ENCODE data around the gene ZNF483. TPM values are rescaled to one million over a fixed set of nuclear protein-coding genes. Genes with fewer than 3 reads are reported as not detected.
A peak's percentile ranks its signal among the peaks of the same experiment; 100 is the strongest.

The ZNF483 gene
- total RNA-seq, 1 donor from 2014 or later: 5.2 TPM

DNA sequence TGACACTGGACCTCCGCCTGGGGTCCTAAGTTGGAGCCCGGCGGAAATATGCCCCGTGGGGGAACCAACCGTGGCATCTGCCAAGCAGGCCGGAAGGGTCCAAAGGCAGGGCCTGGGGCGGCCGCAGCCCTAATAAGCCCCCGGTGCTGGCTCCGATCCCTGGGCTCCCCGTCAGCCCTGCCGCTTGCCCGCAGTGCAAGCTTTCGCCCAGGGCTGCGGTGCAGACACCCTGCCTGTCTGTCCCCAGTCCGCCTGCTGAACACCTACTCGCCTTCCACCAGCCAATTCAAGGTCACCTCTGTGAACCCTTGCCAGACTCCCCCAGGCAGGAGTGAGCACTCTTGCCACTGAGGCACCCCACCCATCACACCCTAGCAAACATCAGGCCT, 75.0 kb downstream of the ZNF483 start:
- TF ChIP-seq, protein P1, sequence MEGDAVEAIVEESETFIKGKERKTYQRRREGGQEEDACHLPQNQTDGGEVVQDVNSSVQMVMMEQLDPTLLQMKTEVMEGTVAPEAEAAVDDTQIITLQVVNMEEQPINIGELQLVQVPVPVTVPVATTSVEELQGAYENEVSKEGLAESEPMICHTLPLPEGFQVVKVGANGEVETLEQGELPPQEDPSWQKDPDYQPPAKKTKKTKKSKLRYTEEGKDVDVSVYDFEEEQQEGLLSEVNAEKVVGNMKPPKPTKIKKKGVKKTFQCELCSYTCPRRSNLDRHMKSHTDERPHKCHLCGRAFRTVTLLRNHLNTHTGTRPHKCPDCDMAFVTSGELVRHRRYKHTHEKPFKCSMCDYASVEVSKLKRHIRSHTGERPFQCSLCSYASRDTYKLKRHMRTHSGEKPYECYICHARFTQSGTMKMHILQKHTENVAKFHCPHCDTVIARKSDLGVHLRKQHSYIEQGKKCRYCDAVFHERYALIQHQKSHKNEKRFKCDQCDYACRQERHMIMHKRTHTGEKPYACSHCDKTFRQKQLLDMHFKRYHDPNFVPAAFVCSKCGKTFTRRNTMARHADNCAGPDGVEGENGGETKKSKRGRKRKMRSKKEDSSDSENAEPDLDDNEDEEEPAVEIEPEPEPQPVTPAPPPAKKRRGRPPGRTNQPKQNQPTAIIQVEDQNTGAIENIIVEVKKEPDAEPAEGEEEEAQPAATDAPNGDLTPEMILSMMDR (IDR thresholded peaks at IDR 0.05; ENCODE audit: insufficient read depth, low read length, poor library complexity, severe bottlenecking): no peak
- Histone ChIP-seq H3K4me3 (ENCODE audit: low read depth, low read length) (peak overlapping the region; percentile 54), H3K27me3 (ENCODE audit: control insufficient read depth, insufficient read depth, low read length) (no peaks in the 10 kb centered on the region), H3K36me3 (ENCODE audit: control insufficient read depth, insufficient read depth, low read length) (peaks cover 4% of the 10 kb centered on the region)
- DNase-seq (ENCODE audit: low read depth): no peak

DNA sequence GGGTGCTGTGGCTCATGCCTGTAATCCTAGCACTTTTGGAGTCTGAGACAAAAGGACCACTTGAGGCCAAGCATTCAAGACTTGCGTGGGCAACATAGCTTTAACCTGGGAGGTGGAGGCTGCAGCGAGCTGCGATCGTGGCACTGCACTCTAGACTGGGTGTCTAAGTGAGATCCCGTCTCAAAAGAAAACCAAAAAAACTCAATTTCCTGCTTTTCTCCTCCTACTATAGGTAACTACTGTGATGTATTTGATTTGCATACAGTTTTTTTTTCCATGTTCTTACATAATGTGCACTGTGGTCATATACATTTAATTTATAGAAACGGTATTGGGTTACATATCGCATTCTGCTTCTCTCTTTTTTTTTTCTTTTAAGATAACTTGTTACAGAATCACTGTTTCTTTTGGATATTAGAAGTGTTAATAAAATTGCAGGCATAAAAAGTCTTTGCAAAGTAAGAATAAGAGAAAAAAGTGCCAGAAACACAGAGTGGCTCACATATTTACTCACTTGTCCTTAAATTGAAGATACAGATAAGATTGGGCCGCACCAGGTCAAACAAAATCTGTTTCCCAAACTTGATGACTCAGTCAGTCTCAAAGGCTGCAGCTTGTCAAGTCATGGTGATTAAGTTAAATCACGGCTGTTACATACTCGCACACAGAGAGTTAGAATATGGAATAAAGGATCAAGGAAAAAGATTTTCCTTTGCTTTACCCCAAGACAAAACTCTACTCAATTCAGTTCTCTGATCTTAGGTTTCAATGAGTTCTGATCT, 76.4 kb downstream of the ZNF483 start:
- no peaks in the 10 kb centered on the region for H3K27me3 ChIP-seq (ENCODE audit: control insufficient read depth, insufficient read depth, low read length)
- H3K4me3 ChIP-seq (ENCODE audit: low read depth, low read length): no peak overlapping the region
- TF ChIP-seq, protein P1 (IDR thresholded peaks at IDR 0.05; ENCODE audit: insufficient read depth, low read length, poor library complexity, severe bottlenecking): no peak
- peaks cover 3% of the 10 kb centered on the region for H3K36me3 ChIP-seq (ENCODE audit: control insufficient read depth, insufficient read depth, low read length)
- DNase-seq (ENCODE audit: low read depth): no peak

DNA sequence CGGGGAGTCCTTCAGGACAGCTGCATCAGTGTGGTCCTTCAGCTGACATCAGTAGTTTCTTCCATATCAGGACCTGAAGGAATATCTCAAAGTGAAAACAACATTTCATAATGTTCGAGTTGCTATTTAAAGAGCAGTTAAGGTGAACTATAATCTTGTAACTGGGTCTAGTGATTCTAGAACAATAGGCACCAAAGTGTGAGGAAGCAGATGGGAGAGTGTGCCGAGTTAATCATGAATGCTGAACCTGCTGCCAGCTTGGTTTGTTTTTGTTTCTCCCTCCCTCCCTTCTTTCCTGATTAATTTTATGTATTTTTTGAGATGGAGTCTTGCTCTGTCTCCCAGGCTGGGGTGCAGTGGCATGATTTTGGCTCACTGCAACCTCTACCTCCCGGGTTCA, 78.1 kb downstream of the ZNF483 start:
- TF ChIP-seq, protein P1 (IDR thresholded peaks at IDR 0.05; ENCODE audit: insufficient read depth, low read length, poor library complexity, severe bottlenecking): no peak
- H3K27me3 ChIP-seq (ENCODE audit: control insufficient read depth, insufficient read depth, low read length): no peaks in the 10 kb centered on the region
- DNase-seq (ENCODE audit: low read depth): no peak

GRCh38 chr9:111604054-111604615, 79.2 kb downstream of the ZNF483 start:
- TF ChIP-seq, protein P1 (IDR thresholded peaks at IDR 0.05; ENCODE audit: insufficient read depth, low read length, poor library complexity, severe bottlenecking): no peak
- H3K4me3 ChIP-seq (ENCODE audit: low read depth, low read length): no peak overlapping the region
- no peak for DNase-seq (ENCODE audit: low read depth)
- no peaks in the 10 kb centered on the region for H3K27me3 ChIP-seq (ENCODE audit: control insufficient read depth, insufficient read depth, low read length)
- H3K36me3 ChIP-seq (ENCODE audit: control insufficient read depth, insufficient read depth, low read length): no peaks in the 10 kb centered on the region

More for the DNA sequence above, 78.1 kb downstream of the ZNF483 start:
- Histone ChIP-seq H3K36me3 (ENCODE audit: control insufficient read depth, insufficient read depth, low read length) (no peaks in the 10 kb centered on the region), H3K4me3 (ENCODE audit: low read depth, low read length) (no peak overlapping the region)

DNA sequence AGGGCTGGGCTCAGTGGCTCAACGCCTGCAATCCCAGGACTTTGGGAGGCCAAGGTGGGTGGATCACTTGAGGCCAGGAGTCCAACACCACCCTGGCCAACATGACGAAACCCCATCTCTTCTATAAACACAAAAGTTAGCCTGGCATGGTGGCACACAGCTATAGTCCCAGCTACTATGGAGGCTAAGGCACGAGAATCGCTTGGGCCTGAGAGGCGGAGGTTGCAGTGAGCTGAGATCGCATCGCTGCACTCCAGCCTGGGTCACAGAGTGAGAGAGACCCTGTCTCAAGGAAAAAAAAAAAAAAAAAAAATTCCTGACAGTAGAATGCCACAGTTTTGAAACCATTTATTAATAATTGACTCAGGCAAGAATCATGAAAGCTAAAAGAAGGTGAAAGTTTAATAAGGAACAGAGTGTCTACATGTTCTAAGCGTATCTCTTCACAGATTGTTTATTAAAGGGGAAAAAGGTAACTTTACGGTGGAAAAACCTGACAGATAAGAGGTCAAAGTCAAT, 80.1 kb downstream of the ZNF483 start:
- H3K36me3 ChIP-seq (ENCODE audit: control insufficient read depth, insufficient read depth, low read length): no peaks in the 10 kb centered on the region
- TF ChIP-seq, protein P1 (IDR thresholded peaks at IDR 0.05; ENCODE audit: insufficient read depth, low read length, poor library complexity, severe bottlenecking): no peak
- no peak for DNase-seq (ENCODE audit: low read depth)
- no peak overlapping the region for H3K4me3 ChIP-seq (ENCODE audit: low read depth, low read length)
- no peaks in the 10 kb centered on the region for H3K27me3 ChIP-seq (ENCODE audit: control insufficient read depth, insufficient read depth, low read length)

Measured in kidney epithelial cell (primary cell).